NCI-H2196 treated with DMSO at 0.1 percent for 48 hours (cell line): Measurements from ENCODE around the gene KIAA1143.

Experiments used
- DNase-seq: peaks from one replicate; lab custom pipeline; 2025; ENCODE audit not compliant: unreplicated experiment; lab: John Stamatoyannopoulos, UW

Gene KIAA1143

DNA sequence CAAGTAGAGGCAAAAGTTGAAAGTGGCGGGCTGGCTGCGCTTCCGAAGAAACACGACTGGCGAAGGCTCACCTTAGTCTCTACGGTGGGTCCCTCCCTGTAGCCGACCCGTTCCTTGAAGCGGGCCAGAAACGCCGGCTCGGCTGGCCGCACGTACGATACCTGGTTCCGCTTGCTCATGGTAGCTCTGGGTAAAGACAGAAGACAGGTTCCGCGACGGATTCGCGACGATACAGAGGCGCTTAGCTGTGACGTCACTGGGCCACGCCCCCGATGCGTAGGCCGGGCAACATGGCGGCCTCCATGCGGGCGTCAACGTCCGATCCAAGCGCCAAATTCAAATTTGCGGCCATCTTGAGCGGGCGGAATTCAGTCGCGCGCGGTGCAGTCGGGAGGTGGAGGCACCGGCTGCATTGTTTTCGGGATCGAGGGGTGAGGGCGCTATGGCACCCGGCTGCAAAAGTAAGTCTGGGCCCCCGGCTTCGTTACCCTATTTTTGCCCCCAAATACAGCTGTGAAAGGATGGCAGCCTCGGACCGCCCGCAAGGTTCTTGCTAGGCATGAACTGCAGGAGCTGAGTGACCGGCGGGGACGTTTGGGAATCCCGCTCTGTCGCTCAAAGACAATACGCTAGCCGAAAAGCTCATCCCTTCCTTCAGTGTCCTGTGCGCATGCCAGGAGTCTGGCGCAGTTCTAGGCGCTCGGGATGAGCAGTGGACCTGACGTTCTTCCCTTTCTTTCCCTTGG lies at the start of gene KIAA1143, which contains the start of gene KIF15:
Gene KIAA1143 (minus strand): TSS at position 196 of the 746 bp plus-strand sequence. CDS start 17 bp downstream, at position 179.
Gene KIF15 (plus strand): TSS at position 371 of the 746 bp plus-strand sequence. CDS start 72 bp downstream, at position 443.
- DNase-seq = peak; percentile 58

DNA sequence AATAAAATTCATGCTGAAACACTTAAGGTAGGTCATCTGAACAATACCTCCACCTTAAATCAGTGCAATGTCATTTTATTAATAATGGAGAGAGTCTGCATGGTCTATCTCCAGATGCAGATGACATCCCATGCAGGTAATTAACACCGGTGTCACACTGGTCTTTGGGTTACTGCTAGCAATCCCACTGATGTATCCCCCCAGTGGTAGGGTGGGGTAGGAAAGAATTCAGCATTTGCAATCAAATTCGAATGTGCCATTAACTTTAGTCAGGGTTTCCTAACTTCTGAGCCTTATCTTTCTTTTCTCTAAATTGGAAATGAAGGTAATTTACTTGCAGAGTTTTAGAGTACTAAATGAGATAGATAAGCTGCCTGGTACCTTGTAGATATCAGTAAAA lies 44.5 kb upstream of the KIAA1143 start:
- no peak for DNase-seq

DNA sequence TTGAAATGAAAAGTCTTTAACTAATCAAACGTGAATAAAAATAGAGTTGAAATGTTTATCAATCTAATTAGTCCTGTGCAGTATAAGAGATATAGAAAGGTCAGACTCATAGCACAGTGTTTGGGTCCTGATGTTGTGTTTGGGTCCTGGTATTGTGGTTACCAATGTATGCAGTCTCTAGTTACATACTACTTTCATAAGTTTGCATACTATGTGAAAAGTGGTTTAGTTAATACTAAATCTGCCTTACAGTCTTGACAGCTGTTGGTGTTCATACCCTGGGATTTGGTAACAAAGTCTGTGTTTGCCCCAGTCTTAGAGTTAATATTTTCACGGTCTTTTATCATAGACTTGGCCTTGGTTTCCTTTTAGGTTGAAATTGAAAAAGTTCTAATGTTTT lies 41.9 kb upstream of the KIAA1143 start:
- DNase-seq = no peak

DNA sequence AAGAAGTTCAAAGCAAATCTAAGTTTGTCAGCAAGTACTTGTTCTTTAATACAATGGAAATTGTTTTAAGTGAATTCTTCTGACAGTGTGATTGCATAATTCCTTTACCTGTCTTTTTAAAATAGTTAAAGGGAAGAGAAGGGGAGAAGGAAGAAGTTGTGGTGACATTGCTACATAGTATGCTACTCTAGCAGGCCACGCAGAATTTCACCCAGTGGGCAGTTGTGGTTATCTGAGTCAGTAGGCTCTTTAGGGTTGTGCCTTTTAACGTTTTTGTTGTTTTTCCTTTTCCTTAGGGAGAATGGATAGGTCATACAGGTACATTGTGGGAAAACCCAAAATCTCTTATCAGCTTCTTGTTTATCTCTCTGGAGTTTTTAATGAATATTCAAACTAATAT lies 40.6 kb upstream of the KIAA1143 start:
- no peak for DNase-seq

DNA sequence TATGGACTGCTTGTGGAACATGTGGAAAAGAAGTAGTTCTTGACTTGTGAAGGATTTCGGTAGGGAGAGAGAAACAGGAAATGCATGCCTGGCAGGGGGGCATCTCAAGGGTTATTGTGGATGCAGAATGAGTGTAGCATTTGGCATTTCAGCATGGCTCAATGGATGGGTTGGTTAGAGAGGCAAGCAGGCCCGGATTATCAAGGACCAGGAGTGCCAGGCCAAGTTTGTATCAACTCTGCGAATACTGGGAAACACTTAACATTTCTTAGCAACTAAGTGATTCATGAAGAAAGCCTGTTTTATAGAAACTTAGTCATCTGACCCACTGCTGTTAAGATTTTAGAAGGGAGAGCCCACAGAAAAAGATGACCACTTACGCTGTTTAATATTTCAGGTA lies 33.8 kb upstream of the KIAA1143 start:
- DNase-seq = no peak

DNA sequence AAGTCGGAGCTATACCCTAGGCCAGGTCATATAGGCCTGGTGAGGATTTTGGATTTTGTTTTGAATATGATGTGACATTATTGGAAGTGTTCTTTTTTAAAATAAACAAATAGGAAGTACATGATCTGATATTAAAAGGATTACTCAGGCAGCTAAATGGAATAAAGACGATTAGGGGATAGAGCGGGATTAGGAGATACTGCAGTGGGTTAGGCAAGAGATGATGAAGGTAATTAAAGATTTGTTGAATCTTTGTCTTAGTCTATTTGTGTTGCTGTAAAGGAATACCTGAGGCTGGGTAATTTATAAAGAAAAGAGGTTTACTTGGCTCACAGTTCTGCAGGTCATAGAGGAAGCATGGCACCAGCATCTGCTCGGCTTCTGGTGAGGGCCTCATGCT lies 21.5 kb upstream of the KIAA1143 start:
- no peak for DNase-seq

DNA sequence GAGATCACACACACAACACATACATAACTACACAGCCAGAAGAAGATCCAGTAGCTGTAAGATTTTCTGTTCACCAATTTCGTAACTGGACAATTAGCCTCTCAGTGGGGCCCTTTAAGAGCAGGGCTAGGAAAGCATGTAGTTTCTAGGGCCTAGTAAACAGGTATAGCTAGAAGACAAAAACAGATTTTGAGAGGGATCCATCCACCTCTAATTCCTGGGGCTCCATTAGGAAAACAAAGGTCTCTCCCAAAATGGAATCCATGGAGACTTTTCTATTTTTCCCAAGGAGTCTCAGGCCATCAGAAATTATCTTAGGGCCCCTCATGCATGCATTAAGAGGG lies 10.7 kb upstream of the KIAA1143 start:
- no peak for DNase-seq

DNA sequence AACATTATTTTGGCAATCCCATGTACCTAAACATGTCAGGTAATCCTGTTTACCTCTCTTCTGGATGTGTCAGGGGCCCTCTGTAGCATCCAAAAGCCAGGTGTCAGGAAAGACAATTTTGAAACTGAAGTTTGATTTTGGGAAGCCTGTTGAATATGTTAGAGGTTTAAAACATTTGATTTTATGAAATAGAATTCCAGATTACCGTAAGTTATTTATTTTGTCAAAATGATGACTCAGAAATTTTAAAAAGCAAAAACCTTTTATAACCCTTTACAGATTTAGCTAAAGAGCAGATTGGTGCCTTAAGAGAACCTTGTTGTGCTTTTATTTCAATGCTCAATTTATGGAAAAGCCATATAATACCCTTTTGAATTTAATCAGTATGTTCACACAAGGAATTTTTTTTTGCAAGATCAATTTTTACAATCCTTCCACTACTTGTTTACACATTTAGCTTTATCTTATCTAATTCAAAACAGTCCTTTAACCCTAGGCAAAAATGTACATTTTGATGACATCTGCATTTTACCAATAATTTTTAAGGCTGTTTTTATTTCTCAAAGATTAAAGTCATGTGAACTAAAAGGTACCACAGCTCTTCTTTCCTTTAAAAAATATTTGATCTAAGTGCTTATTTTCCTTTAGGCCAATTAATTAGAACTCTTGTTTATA lies 10.1 kb upstream of the KIAA1143 start:
- DNase-seq = no peak

DNA sequence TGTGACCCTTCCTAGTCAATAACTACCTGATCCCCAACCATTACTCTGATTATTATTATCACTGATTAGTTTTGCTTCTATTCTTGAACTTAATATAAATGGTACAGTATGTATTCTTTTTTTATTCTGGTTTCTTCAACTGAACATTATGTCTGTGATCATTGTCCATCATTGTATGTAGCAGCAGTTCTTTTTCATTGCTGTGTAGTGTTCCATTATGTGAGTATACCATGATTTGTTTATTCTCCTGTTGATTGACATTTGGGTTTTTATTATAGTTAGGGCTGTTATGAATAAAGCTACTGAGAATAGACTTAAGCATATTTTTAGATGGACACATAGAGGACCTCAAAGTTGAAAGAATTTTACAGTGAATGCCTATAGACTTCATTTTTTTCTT lies 2.8 kb upstream of the KIAA1143 start:
- no peak for DNase-seq

DNA sequence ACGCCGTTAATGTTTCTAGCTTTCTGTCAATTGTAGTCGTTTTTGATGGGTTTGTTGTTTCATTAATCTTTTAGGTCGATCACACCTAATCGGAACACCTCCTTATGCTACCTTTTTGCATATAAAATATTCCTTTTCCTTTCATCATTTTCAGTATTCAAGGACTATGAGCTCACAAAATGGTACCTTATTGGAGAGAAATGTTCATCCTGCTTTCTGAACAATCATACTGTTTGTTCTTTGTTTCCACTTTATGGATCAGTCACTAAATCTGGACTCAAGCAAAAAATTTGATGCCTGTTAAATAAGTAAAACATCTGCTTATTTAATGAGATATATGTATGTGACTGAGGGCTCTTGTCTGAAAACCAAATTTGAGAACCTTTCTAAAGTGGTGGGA lies 1.3 kb upstream of the KIAA1143 start:
- DNase-seq = no peak

DNA sequence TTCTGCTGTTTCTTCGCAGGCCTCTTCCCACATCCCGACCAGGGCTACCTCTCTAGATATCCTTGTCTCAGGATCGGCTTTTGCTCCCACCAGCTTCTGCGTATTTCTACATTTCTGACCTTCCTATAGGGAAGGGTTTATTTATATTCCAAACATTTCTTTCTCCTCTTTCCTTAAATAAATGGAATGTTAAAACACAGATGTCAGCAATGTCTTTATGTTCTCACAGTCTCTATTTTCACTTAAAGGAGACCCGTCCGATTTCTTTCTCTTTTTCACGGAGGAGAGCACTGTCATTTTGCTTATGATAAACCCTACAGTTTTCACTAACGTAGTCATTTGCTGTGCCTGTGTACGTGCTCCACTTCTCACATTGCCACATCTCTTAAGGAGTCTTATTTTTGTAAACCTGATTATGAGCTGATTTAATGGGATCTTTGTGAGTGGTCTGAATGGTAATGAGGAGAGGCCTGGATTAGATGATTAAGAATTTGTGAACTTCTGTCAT lies 805 bp upstream of the KIAA1143 start:
- DNase-seq = no peak

DNA sequence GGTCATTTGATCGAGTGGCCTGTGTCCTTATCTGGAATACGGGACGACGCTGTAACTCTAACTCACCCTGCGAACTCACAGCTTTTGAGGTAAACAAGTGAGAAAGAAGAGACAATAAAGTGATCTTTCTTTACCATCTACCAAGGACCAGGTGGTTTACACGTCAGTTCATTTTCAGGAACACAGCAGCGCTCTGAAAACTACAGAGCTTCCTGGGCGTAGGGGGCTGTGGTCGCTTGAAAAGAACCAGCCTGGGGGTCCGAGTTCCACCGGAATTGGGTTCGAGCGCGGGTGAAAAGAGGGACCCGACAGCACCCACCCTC lies 357 bp downstream of the KIAA1143 start:
- DNase-seq = no peak

DNA sequence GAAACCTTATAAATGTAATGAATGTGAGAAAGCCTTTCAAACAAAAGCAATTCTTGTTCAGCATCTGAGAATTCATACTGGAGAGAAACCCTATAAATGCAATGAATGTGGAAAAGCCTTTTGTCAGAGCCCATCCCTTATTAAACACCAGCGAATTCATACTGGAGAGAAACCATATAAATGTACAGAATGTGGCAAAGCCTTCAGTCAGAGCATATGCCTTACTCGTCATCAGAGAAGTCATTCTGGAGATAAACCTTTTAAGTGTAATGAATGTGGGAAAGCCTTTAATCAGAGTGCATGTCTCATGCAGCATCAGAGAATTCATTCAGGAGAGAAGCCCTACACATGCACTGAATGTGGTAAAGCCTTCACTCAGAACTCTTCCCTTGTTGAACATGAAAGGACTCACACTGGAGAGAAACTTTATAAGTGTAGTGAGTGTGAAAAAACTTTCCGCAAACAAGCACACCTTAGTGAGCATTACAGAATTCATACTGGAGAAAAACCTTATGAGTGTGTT lies 26.7 kb downstream of the KIAA1143 start:
- DNase-seq = no peak

DNA sequence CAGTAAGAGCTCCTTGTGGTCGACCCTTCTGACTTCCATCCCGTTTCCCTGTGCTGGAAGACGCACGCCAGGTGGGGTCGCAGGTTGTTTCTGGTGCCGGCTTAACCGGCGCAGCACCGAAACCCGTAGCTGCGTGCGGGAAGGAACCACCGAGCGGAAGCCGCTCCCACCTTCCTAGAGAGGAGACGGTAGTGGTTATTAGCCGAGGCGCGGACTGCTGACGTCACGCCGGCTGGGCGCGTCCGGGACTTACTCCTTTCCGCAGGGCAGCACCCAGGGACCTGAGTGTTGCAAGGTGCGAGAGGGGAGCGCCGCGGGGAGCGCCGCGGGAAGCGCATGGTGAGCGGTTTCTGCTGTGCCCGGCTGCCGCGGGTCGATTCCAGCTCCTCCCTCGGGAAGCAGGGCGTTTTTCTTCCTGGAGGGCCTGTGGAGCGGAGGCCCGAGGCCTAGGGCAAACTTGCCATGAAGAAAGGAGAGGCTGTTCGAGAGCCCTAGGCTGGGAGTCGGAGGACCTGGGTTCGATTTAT lies 32.0 kb downstream of the KIAA1143 start, which contains the start of gene ZNF501:
Gene ZNF501 (plus strand): TSS at position 252 of the 527 bp plus-strand sequence. CDS start 4,787 bp downstream, outside the sequence.
- peak; percentile 15 for DNase-seq

DNA sequence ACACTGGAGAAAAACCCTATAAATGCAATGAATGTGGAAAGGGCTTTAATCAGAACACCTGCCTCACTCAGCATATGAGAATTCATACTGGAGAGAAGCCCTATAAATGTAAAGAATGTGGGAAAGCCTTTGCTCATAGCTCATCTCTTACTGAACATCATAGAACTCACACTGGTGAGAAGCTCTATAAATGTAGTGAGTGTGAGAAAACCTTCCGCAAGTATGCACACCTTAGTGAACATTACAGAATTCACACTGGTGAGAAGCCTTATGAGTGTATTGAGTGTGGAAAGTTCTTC lies 39.4 kb downstream of the KIAA1143 start:
- DNase-seq = no peak

DNA sequence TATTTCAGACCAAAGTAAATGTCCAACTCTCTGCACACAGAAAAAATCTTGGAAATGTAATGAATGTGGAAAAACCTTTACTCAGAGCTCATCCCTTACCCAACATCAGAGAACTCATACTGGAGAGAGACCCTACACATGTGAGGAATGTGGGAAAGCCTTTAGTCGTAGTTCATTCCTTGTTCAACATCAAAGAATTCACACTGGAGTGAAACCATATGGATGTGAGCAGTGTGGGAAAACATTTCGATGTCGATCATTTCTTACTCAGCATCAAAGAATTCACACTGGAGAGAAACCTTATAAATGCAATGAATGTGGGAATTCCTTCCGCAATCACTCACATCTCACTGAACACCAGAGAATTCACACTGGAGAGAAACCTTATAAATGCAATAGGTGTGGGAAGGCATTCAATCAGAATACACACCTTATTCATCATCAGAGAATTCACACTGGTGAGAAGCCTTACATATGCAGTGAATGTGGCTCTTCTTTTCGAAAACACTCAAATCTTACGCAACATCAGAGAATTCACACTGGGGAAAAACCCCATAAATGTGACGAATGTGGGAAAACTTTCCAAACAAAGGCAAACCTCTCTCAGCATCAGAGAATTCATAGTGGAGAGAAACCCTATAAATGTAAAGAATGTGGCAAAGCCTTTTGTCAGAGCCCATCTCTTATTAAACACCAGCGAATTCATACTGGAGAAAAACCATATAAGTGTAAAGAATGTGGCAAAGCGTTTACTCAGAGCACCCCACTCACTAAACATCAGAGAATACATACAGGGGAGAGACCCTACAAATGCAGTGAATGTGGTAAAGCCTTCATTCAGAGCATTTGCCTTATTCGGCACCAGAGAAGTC lies 40.0 kb downstream of the KIAA1143 start:
- DNase-seq = no peak

DNA sequence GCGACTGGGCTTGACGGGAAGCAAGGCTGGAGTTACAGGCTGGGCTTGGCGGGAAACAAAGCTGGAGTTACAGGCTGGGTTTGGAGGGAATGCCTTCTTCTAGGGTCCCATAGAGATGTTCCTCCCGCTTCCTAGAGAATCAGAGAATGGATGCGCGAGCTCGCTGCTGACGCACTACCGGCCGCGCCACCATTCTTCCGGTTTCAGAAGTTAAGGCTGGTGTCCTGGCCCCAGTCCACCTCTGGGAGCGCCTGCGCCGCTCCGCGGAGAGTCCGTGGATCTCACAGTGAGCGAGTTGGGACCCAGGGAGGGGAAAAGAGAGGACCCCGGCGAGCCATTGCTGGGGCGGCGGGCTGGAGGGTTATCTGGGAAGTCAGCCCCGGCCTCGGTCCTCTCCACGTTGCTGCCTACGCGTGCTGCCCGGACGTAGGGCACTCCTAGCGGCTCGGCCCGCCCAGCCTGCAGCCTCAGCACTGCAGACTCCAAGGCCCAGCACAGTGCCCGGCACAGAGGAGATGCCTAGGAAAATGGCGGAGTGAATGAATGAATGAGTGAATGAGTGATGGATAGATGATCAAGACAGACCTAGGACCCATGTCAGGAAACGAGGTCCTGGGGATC lies 48.9 kb downstream of the KIAA1143 start, which contains the start of gene ZNF502:
Gene ZNF502 (plus strand): TSS at position 206 of the 621 bp plus-strand sequence. CDS start 7,602 bp downstream, outside the sequence.
- no peak for DNase-seq
